NCI-H1092 (cell line): ENCODE measurements around the gene NDUFA8.
"Not testable (repeated sequence)": the region's sequence is repeated elsewhere in the genome, so short reads cannot be mapped to it uniquely, and the experiment has no call there.

Experiments used
- DNase-seq: peaks from one replicate; lab custom pipeline; 2025; lab: John Stamatoyannopoulos, UW

NDUFA8 gene

GRCh38 chr9:122120316-122121071 lies 39.1 kb downstream of the NDUFA8 start:
- no peak for DNase-seq

DNA sequence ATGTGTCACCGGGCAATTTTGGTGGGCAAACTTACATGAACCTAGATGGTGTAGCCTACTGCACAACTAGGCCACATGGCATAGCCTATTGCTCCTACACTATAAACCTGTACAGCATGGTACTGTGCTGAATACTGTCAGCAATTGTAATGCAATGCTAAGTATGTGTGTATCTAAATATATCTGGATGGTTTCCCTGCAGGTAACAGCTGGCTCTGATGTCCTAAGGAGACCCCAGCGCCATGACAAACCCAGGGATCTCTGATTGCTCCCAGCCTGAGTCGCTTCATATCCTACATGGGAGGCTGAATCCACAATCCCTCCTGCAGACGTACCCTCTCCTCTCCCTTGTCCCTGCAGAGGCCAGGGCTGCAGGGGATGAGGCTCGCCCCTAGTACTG lies 39.9 kb downstream of the NDUFA8 start:
- DNase-seq = no peak

DNA sequence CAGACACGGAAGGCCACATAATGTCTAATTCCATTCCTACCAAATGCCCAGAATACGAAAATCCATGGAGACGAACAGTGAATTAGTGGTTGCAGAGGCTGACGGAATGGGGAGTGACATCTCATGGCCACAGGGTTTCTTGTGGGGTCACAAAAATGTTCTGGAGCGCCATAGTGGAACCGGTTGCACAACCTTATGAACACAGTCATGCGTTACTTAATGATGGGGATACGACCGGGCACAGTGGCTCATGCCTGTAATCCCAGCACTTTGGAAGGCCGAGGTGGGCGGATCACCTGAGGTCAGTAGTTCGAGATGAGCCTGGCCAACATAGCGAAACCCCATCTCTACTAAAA lies 40.4 kb downstream of the NDUFA8 start:
- DNase-seq = no peak

GRCh38 chr9:122118343-122119165 lies 41.0 kb downstream of the NDUFA8 start:
- no peak for DNase-seq

- DNase-seq = not testable (repeated sequence)
Measured at GRCh38 chr9:122117241-122117640, 42.3 kb downstream of the NDUFA8 start.

- DNase-seq = no peak
Measured at GRCh38 chr9:122116448-122117173, 43.0 kb downstream of the NDUFA8 start.

- no peak for DNase-seq
Measured at GRCh38 chr9:122116040-122116439, 43.5 kb downstream of the NDUFA8 start.

GRCh38 chr9:122115176-122116035 lies 44.2 kb downstream of the NDUFA8 start:
- no peak for DNase-seq

DNA sequence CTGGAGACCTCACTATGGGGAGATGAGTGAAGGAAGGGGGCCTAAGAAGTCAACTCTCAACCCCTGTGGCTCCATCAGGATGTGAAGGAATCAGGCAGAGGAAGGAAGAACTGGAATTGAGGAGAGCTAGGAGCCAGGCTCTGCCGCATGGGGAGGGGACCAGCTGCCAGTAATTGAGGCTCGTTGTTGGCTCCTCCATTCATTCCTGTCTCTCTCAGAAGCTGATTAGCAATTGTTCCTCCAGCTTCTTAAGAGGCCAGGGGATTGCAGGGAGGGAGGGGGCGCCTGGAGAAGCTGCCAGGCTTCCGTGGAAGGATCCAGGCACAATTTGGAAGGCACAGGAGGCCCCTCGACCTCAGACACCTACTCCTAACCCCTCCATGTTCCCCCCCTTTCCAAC lies 46.0 kb downstream of the NDUFA8 start:
- DNase-seq = no peak

DNA sequence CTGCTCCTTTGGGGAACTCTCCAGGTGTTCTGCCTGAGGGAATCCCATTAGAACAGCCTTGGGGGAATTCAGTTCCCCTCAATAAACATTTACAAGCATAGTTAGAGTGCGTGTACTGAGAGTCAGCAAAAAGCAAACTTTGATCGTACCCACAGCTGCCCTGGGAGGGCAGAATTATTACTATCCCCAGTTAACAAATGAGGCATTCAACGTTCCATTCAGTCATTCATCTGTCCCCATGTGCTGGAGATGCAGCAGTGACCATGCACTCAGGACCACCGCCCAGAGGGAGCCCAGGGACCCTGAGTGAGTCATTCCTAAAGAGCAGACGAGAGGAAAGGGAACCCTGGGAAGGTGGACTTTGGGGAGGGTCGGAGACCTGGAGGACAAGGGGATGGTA lies 47.3 kb downstream of the NDUFA8 start:
- DNase-seq = no peak

DNA sequence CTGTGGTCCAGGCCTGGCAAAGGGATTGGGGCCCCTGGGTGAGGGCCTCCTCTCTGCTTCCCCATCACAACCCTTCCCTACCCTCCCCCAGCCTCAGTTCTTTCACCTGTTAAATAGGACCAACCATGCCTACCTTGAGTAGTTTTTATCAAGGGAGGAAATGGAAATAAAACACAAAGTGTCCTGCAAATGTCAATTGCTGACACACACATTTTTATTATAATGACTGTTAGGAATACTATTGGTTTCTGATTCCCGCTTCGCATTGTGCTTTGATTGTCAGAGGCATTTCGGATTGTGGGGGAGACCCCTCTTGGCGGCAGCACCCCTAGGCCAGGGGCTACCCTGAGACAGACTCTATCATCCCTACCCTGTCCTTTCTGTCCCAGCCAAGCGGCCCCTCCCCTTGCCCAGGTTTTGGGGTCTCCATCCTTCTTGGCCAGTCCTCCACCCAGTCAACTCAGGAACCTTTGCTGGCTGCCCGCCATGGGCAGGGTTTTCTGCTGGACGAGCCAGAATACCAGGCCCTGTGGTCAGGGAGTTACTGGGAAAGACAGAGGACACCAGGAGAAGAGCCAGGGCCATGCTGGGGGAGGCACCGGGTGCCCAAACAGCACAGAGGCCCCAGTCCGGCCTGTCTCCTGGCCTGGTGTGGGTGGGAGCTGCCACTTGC lies 48.0 kb downstream of the NDUFA8 start:
- DNase-seq = no peak

DNA sequence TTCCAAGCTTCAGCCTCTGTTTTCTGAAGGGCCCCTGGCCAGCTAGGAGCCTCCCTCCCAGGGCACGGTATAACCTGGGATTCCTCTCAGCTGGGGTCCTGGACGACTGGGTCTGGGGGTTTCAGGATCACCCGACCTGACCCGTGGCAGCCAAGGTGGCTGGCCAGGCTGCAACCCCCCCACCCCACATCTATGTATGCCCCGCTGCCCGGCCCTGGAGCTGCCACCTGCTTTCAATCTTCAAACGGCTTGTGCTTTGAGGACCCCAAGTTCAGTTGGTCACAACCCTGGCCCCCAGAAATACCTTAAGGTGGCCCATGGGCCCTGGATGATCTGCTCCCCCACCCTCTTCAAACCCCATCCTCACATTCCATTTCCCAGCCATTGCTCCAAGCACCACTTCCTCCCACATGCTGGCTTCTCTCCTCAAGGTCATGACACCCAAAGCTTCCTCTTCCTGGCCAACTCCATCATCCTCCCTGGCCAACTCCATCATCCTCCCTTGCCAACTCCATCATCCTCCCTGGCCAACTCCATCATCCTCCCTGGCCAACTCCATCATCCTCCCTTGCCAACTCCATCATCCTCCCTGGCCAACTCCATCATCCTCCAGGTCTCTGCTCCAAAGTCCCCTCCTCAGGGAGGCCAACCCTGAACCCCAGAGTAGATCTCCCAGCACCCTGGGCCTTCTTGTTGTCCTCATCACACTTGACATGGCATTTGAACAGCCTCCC lies 49.3 kb downstream of the NDUFA8 start:
- DNase-seq = no peak

DNA sequence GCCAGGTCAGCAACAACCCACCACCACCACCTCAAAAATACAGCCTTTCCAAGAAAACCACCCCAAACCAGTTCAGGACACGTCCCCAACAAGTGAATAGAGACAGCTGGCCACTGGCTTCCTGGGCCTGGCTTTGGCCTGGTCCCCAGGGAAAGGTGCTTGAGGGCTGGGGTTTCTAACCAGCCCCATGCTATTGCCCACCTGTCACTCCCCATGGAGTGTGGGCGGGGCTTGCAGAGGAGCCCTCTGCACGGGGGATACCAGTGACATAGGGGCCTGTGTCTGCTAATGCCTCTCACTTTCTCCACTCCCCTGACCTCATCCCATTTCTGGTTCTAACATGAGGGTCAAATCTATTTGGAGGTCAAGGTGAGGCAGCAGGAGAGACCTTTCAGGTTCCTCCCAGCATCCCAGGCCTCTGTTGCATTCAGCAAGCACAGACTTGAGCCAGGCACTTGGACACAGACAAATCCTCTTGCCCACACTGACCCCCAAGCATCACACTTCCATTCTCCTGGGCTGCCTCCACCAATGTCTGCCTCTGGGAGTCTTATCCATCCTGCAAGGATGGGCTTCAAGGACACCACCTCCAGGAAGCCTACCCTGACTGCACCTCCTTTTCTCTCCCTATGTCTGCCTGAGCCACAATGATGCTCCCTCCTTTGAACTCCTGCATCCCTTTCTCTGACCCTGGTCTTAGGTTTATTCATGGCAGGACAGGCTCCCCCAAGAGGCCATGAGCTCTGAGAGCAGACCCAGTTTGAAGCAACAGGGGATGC lies 50.4 kb downstream of the NDUFA8 start:
- DNase-seq = no peak

GRCh38 chr9:122107291-122107805 lies 52.2 kb downstream of the NDUFA8 start:
- DNase-seq = no peak

DNA sequence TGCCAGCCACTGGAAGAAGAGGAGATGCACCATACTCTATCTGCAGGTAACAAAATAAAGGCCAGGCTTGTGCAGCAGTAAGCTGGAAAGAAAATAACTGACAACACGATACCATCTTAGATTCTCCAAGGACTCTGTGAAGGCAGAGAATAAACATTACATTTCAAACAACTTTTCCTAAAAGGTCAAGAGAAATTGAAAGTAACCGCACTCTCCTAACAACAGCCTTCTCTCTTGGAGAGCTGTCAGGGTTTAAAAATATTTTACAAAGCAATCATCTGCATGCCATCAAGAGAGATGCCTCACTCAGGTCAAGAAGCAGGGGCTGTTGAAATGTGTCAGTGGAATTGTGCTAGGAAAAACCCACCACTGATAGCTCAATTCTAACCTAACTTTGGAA lies 53.0 kb downstream of the NDUFA8 start:
- no peak for DNase-seq

- no peak for DNase-seq
Measured at GRCh38 chr9:122103985-122104384, 55.6 kb downstream of the NDUFA8 start.

DNA sequence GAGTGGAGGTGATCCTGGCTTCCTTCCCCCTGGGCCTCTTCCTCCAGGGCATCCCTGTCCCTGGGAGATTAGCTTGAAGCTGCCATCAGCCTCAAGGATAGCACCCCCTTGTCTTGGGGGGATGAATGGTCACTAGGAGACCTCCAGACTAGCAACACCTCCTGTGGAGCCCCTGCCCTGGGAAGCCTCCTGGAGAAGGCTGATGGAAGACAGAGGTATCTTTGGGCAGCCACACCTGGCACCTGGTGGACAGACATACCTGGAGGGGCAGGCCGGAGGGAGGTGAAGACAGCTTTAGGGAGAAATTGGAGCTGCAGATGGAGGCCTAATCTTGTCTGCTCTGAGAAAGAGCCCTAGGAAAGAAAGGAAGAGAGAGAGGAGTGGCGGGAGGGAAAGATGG lies 57.4 kb downstream of the NDUFA8 start:
- DNase-seq = no peak

DNA sequence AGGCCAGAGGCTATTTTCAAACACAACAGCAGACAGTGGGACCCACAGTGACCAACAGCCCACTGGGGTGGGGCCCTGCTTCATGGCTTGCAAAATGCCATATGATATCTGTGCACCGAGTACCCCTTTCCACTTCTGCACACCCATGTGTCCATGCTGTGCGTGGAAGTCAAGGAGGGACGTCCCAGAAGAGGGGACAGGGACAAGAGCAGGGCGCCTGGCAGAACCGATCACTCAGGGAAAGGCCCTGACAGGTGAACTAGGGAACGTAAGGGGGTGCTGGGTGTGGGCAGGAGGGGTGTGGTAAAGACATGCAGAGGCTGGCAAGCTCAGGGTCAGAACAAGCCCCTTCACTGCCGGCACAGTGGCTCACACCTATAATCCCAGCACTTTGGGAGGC lies 58.8 kb downstream of the NDUFA8 start:
- no peak for DNase-seq

GRCh38 chr9:122099271-122099869 lies 60.2 kb downstream of the NDUFA8 start:
- peak; percentile 60 for DNase-seq
